Neural progenitor cell (in vitro differentiated cells): Measurements from ENCODE around the gene TENT5C. TPM values are rescaled to one million over a fixed set of nuclear protein-coding genes. Genes with fewer than 3 reads are reported as not detected.

Experiments
- DNase-seq: peaks from one replicate; pipeline ENCODE4 v3.0.0-alpha.2; 2016; ENCODE audit warnings: low spot score
- H2AFZ ChIP-seq: fragments of 200-600 bp; sonication (generic); replicated peaks from 2 replicates; pipeline ENCODE4 v1.6.1; 2016; ENCODE audit warnings: antibody characterized with exemption
- H3F3A ChIP-seq: fragments of 200-600 bp; sonication (generic); 2 replicates; pipeline ENCODE4 v1.6.1; 2016; ENCODE audit warnings: antibody characterized with exemption, low read depth
- H3K27ac ChIP-seq: fragments of 200-600 bp; sonication (generic); 2 replicates; pipeline ENCODE4 v1.5.1; 2016; ENCODE audit warnings: mild to moderate bottlenecking
- H3K27me3 ChIP-seq: fragments of 200-600 bp; sonication (generic); 2 replicates; pipeline ENCODE4 v1.6.1; 2016; ENCODE audit warnings: mild to moderate bottlenecking, moderate library complexity
- H3K36me3 ChIP-seq: fragments of 200-600 bp; sonication (generic); 2 replicates; pipeline ENCODE4 v1.5.1; 2016
- H3K4me1 ChIP-seq: fragments of 200-600 bp; sonication (generic); 2 replicates; pipeline ENCODE4 v1.6.1; 2016; ENCODE audit warnings: mixed run types
- H3K4me2 ChIP-seq: fragments of 200-600 bp; sonication (generic); 2 replicates; pipeline ENCODE4 v1.6.1; 2016
- H3K4me3 ChIP-seq: fragments of 200-600 bp; sonication (generic); 2 replicates; pipeline ENCODE4 v1.5.1; 2016
- H3K79me2 ChIP-seq: fragments of 200-600 bp; sonication (generic); 2 replicates; pipeline ENCODE4 v1.6.1; 2016; ENCODE audit warnings: low read depth
- H3K9ac ChIP-seq: fragments of 200-600 bp; sonication (generic); 2 replicates; pipeline ENCODE4 v1.6.1; 2016
- H3K9me3 ChIP-seq: fragments of 200-600 bp; sonication (generic); 2 replicates; pipeline ENCODE4 v1.5.1; 2016; ENCODE audit warnings: low read depth
- H4K20me1 ChIP-seq: fragments of 200-600 bp; sonication (generic); 2 replicates; pipeline ENCODE4 v1.6.1; 2016; ENCODE audit warnings: low read depth
- H3K27ac Mint-ChIP-seq: 3 replicates; pipeline ENCODE4 v1.8.0; 2021; ENCODE audit warnings: mixed read lengths
- H3K27me3 Mint-ChIP-seq: 2 replicates; pipeline ENCODE4 v1.8.0; 2022; ENCODE audit warnings: low read depth, mild to moderate bottlenecking, inconsistent platforms, moderate library complexity, mixed read lengths; ENCODE audit not compliant: insufficient read depth
- H3K36me3 Mint-ChIP-seq: 3 replicates; pipeline ENCODE4 v1.8.0; 2021; ENCODE audit warnings: mixed read lengths
- H3K4me1 Mint-ChIP-seq: 3 replicates; pipeline ENCODE4 v1.8.0; 2021; ENCODE audit warnings: mixed read lengths
- H3K4me3 Mint-ChIP-seq: 3 replicates; pipeline ENCODE4 v1.8.0; 2021; ENCODE audit warnings: mild to moderate bottlenecking, moderate library complexity, mixed read lengths
- H3K9me3 Mint-ChIP-seq: 3 replicates; pipeline ENCODE4 v1.8.0; 2020; ENCODE audit warnings: mixed read lengths
- EZH2 ChIP-seq: fragments of 200-600 bp; sonication (generic); IDR thresholded peaks from 2 replicates; pipeline ENCODE4 v1.6.1; 2017; ENCODE audit warnings: antibody characterized with exemption, mild to moderate bottlenecking, moderate library complexity
- EZH2phosphoT487 ChIP-seq: fragments of 200-600 bp; sonication (generic); IDR thresholded peaks from 2 replicates; pipeline ENCODE4 v1.6.1; 2017; ENCODE audit warnings: antibody characterized with exemption
- total RNA-seq: library from RNA; depleted of rRNA; stranded (reverse); fragments of >200 nt; gene quantifications from 2 replicates; pipeline ENCODE4 v1.2.3, GENCODE V29; 2015; ENCODE audit warnings: low replicate concordance
- TF ChIP-seq, protein P1 (sequence below): fragments of 200-600 bp; sonication (generic); IDR thresholded peaks from 2 replicates; pipeline ENCODE4 v1.5.1; 2017; ENCODE audit warnings: antibody characterized with exemption, mild to moderate bottlenecking

TENT5C gene
- total RNA-seq, 1 donor from 2014 or later = 0.39 TPM

DNA sequence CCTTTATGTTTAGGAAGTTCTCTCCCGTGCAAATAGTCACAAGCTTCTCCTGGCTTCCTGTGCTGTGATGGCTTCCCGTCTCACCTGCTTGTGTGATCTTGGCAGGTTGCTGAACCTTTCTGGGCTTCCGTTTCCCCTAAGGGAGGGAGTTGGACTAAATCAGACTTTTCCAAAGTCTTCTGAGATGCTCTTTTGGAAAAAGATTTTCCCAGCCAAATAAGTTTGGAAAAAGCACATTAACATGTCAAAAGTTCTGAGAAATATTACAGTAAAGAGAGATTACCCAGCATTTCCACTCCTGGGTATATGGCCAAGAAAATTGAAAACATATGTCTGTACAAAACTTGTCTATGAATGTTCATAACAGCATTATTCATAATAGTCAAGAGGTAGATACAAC is 36.0 kb upstream of the TENT5C start:
- no peaks in the 10 kb centered on the region for H3K9me3 Mint-ChIP-seq
- no peaks in the 10 kb centered on the region for H3K36me3 ChIP-seq
- no peaks in the 10 kb centered on the region for H3F3A ChIP-seq
- peaks cover 14% of the 10 kb centered on the region for H3K4me1 ChIP-seq
- H3K36me3 Mint-ChIP-seq = no peaks in the 10 kb centered on the region
- H3K27me3 Mint-ChIP-seq = peaks cover 15% of the 10 kb centered on the region
- no peak overlapping the region for H3K4me2 ChIP-seq
- TF ChIP-seq EZH2 (no peak), EZH2phosphoT487 (no peak)
- TF ChIP-seq, protein P1, sequence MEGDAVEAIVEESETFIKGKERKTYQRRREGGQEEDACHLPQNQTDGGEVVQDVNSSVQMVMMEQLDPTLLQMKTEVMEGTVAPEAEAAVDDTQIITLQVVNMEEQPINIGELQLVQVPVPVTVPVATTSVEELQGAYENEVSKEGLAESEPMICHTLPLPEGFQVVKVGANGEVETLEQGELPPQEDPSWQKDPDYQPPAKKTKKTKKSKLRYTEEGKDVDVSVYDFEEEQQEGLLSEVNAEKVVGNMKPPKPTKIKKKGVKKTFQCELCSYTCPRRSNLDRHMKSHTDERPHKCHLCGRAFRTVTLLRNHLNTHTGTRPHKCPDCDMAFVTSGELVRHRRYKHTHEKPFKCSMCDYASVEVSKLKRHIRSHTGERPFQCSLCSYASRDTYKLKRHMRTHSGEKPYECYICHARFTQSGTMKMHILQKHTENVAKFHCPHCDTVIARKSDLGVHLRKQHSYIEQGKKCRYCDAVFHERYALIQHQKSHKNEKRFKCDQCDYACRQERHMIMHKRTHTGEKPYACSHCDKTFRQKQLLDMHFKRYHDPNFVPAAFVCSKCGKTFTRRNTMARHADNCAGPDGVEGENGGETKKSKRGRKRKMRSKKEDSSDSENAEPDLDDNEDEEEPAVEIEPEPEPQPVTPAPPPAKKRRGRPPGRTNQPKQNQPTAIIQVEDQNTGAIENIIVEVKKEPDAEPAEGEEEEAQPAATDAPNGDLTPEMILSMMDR = no peak
- DNase-seq = no peak
- H3K9me3 ChIP-seq = no peaks in the 10 kb centered on the region
- H2AFZ ChIP-seq = no peak overlapping the region
- no peaks in the 10 kb centered on the region for H4K20me1 ChIP-seq
- H3K4me3 ChIP-seq = no peak overlapping the region
- no peak overlapping the region for H3K9ac ChIP-seq
- no peaks in the 10 kb centered on the region for H3K79me2 ChIP-seq
- no peaks in the 10 kb centered on the region for H3K27me3 ChIP-seq
- H3K4me1 Mint-ChIP-seq = peaks cover 7% of the 10 kb centered on the region
- no peak overlapping the region for H3K27ac ChIP-seq
- H3K4me3 Mint-ChIP-seq = no peak overlapping the region
- no peak overlapping the region for H3K27ac Mint-ChIP-seq

DNA sequence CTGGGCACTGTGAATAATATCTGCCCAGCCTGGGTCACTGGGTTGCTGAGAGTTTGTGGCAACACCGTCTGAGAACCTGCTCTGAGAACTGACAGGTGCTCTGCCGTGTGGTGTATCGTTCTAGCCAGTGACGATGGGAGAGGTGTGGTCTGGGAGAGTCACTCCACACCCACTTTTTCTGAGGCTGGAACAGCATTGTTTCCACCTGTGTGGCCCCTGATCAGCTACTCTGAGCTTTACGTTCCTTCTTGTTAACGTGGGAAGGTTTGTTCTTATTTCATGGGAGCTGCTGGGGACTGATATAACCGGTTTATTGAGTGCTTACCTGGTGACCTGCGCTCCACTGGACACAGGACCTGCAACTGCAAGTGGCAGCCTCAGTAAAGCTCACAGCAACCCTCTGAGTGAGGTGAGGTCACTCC is 34.8 kb upstream of the TENT5C start:
- Histone ChIP-seq H3K36me3 (no peaks in the 10 kb centered on the region), H3K4me1 (peaks cover 11% of the 10 kb centered on the region), H2AFZ (no peak overlapping the region), H3K4me3 (no peak overlapping the region), H3F3A (no peaks in the 10 kb centered on the region), H3K9me3 (no peaks in the 10 kb centered on the region), H3K27ac (no peak overlapping the region), H3K27me3 (no peaks in the 10 kb centered on the region), H3K79me2 (no peaks in the 10 kb centered on the region), H3K4me2 (no peak overlapping the region), H3K9ac (no peak overlapping the region), H4K20me1 (no peaks in the 10 kb centered on the region)
- Mint-ChIP-seq H3K27me3 (peaks cover 13% of the 10 kb centered on the region), H3K27ac (no peak overlapping the region), H3K36me3 (no peaks in the 10 kb centered on the region), H3K9me3 (no peaks in the 10 kb centered on the region), H3K4me1 (peaks cover 7% of the 10 kb centered on the region), H3K4me3 (no peak overlapping the region)
- TF ChIP-seq, protein P1 = no peak
- TF ChIP-seq EZH2phosphoT487 (no peak), EZH2 (no peak)
- no peak for DNase-seq

DNA sequence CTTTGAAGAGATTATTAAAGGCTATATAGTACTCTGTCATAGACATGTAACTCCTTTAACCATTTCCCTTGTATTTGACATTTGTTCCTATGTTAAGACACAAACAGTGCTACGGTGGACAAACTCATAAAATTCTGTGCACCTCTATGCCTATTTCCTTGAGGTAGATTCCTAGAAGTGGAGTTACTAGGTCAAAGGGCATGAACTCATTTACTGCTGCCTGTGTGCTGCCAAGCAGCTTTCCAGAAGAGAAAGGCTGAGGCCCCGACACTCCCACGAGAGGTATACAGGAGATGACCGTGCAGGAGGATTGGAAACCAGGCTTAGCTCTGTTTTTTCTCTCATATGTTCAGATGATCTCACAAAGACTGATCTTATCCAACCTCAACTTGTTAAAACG is 34.4 kb upstream of the TENT5C start:
- no peak overlapping the region for H3K4me3 ChIP-seq
- Mint-ChIP-seq H3K4me1 (peaks cover 7% of the 10 kb centered on the region), H3K4me3 (no peak overlapping the region), H3K27ac (peak overlapping the region; percentile 53), H3K27me3 (peaks cover 13% of the 10 kb centered on the region), H3K36me3 (no peaks in the 10 kb centered on the region), H3K9me3 (no peaks in the 10 kb centered on the region)
- no peak overlapping the region for H2AFZ ChIP-seq
- H3K4me2 ChIP-seq = no peak overlapping the region
- H3K27me3 ChIP-seq = no peaks in the 10 kb centered on the region
- H3K9ac ChIP-seq = no peak overlapping the region
- H4K20me1 ChIP-seq = no peaks in the 10 kb centered on the region
- H3K4me1 ChIP-seq = peaks cover 11% of the 10 kb centered on the region
- H3K9me3 ChIP-seq = no peaks in the 10 kb centered on the region
- no peaks in the 10 kb centered on the region for H3F3A ChIP-seq
- H3K79me2 ChIP-seq = no peaks in the 10 kb centered on the region
- TF ChIP-seq EZH2 = no peak
- no peak for TF ChIP-seq EZH2phosphoT487
- TF ChIP-seq, protein P1 = no peak
- no peak for DNase-seq
- H3K27ac ChIP-seq = no peak overlapping the region
- no peaks in the 10 kb centered on the region for H3K36me3 ChIP-seq
